Activated T-cell treated with anti-CD3 and anti-CD28 coated beads for 24 hours (primary cell): ENCODE results near the gene C2.
"Not testable (repeated sequence)": the region's sequence is repeated elsewhere in the genome, so short reads cannot be mapped to it uniquely, and the experiment has no call there.

ENCODE experiments used
- DNase-seq: peaks from one replicate; pipeline ENCODE4 v3.0.0-alpha.2; 2020; ENCODE audit warnings: low read depth

C2 gene

GRCh38 chr6:31927863-31928671 lies 550 bp downstream of the C2 start:
- DNase-seq, result no peak

DNA sequence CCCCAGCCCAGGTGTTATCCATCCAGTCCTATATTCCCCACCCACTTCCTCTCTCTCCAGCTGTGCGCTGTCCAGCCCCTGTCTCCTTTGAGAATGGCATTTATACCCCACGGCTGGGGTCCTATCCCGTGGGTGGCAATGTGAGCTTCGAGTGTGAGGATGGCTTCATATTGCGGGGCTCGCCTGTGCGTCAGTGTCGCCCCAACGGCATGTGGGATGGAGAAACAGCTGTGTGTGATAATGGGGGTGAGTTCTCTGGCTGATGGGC lies 1.1 kb downstream of the C2 start:
- DNase-seq, result no peak

- DNase-seq, result no peak
These were observed 3.4 kb downstream of the C2 start for GRCh38 chr6:31930962-31931361.

- DNase-seq, result not testable (repeated sequence)
These were observed 4.6 kb downstream of the C2 start for GRCh38 chr6:31932137-31932536.

DNA sequence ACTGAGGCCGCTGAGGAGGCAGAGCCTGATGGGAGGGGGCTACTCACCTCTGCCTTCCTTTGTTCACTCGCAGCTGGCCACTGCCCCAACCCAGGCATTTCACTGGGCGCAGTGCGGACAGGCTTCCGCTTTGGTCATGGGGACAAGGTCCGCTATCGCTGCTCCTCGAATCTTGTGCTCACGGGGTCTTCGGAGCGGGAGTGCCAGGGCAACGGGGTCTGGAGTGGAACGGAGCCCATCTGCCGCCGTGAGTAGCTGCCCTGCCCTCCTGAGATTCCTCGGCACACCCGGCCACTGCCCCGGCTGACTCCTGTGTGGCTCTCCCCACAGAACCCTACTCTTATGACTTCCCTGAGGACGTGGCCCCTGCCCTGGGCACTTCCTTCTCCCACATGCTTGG lies 6.0 kb downstream of the C2 start:
- DNase-seq, result no peak

DNA sequence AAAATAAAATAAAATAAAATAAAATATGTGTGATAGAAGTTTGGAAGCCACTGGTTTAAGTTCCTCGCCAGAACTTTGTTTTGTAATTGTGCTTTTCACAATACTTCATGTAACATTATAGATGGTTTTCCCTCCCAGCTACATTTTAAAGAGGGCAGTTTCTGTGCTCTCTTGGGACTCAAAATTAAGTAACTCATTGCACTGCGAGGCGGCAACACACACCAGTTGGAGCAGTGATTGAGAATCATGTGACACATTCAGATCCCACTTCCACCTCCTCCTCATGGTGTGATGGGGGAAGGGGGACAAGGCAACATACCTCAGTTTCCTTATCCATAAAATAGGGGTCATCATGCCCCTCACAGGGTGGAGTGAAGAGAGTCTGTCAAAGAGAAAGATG lies 7.5 kb downstream of the C2 start:
- DNase-seq, result no peak

- no peak for DNase-seq
These were observed 8.3 kb downstream of the C2 start for GRCh38 chr6:31935823-31936222.

DNA sequence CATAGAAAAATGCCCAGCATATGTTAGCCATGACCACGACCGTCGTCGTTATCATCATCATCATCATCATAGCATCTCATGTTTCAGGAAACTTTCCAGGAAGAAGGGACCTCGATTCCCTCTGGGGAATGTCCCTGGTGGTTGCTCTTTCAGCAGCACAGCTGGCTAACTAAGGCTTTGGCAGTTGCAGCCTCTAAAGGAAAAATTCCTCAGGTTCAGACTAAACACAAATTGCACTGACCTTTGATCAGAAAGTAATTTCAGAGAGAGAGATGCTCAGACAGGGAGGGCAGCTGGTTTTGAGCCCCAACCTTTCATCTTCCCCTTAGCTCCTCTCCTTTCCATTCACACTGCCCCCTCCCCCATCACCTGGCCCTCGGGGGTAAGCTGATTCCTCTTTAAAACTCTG lies 12.7 kb downstream of the C2 start:
- DNase-seq, result no peak

DNA sequence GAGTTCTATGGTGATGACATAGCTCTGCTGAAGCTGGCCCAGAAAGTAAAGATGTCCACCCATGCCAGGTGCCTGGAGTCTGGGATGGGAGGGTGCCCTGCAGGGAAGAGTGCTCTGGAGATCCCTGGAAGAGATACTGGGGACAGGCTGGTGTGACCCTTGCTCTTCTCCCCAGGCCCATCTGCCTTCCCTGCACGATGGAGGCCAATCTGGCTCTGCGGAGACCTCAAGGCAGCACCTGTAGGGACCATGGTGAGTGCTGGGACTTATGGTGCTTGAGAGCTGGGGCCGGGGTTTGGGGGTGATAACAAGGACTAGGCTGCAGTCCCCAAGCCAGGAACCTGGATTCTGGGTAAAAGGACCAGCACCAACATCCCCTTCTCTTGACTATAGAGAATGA lies 16.2 kb downstream of the C2 start:
- no peak for DNase-seq

DNA sequence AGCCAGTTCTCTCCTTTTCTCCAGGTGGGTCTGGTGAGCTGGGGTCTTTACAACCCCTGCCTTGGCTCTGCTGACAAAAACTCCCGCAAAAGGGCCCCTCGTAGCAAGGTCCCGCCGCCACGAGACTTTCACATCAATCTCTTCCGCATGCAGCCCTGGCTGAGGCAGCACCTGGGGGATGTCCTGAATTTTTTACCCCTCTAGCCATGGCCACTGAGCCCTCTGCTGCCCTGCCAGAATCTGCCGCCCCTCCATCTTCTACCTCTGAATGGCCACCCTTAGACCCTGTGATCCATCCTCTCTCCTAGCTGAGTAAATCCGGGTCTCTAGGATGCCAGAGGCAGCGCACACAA lies 17.6 kb downstream of the C2 start:
- DNase-seq, result no peak

- no peak for DNase-seq
These were observed 18.2 kb downstream of the C2 start, which contains the start of gene CFB for GRCh38 chr6:31945507-31946369. TSS of gene CFB (plus strand) at chr6:31946095. CDS start at chr6:31946222, 127 bp downstream.

GRCh38 chr6:31946370-31946885 lies 18.9 kb downstream of the C2 start:
- no peak for DNase-seq

GRCh38 chr6:31947070-31947675 lies 19.7 kb downstream of the C2 start:
- no peak for DNase-seq

DNA sequence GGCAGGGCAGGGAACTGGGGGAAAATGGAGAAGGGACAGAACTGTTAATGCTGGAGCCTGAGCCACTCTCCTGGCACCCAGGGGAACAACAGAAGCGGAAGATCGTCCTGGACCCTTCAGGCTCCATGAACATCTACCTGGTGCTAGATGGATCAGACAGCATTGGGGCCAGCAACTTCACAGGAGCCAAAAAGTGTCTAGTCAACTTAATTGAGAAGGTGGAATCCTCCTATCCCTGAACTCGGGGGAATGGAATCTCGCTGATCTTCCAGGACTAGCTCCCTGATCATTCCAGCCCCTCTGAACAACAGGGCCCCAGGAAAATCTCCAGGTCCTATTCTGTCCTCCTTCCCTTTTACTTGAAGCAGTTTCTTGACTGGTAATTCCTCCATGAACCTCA lies 20.3 kb downstream of the C2 start:
- DNase-seq, result no peak

- no peak for DNase-seq
These were observed 20.8 kb downstream of the C2 start for GRCh38 chr6:31948306-31948705.

GRCh38 chr6:31948753-31949413 lies 21.4 kb downstream of the C2 start:
- DNase-seq, result no peak

DNA sequence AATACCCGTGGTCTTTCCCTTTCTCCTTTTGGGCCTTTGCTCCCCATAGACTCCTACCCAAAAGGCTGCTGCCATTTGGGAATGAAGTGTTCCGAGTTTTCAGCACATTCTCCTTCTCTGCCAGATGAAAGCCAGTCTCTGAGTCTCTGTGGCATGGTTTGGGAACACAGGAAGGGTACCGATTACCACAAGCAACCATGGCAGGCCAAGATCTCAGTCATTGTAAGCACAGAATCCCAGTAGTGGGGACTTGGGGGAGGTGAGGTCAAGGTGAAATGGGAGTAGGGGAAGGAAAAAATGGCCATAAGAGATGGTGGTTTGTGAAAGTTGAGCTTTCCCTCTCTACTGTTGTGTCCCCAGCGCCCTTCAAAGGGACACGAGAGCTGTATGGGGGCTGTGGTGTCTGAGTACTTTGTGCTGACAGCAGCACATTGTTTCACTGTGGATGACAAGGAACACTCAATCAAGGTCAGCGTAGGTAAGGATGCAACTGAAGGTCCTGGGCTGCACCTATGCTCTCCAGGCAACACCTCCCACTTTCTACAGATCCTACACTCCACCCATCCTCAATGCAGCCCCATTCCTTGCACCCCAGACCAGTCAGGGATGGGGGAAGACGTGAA lies 22.5 kb downstream of the C2 start:
- no peak for DNase-seq

- DNase-seq, result no peak
These were observed 24.8 kb downstream of the C2 start for GRCh38 chr6:31952140-31952805.

DNA sequence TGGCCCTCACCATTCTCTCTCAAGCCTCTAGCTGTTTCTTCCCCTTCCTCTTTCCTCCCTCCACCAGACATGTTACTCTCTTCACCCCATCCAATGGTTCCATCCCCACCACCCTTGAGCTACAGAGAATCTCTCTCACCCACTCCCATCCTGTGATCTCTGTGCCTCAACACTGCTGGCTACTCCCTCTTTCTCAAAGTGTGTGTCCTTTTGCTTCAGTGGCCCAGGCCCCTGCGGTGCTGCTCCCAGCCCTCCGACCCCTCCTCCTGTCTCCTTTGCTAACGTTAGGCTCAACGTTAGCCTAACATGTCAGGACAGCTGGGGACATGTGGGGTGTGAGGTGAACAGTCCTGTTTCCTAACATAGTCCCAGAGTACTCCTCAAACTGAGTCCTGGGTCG lies 25.4 kb downstream of the C2 start:
- no peak for DNase-seq

GRCh38 chr6:31954511-31954910 lies 27.0 kb downstream of the C2 start:
- DNase-seq, result no peak

DNA sequence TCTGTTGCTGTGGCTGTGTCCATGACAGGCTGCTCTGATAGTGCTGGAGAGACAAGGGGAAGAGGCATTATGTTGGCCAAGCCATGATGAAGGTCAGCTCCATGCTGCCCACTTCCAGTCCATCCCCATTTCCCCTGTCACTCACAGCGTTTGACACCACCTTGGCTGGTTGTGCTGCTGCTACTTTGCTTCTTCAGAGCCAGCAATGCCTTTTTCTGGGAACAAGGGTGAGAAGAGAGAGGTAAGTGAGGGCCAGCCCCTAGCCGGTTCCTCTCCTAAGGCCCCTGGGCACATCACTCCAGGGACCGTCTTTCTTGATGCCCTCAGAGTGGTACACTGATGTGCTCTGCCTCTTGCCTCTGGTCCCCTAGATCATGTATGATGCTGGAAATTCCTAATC lies 29.3 kb downstream of the C2 start:
- no peak for DNase-seq

DNA sequence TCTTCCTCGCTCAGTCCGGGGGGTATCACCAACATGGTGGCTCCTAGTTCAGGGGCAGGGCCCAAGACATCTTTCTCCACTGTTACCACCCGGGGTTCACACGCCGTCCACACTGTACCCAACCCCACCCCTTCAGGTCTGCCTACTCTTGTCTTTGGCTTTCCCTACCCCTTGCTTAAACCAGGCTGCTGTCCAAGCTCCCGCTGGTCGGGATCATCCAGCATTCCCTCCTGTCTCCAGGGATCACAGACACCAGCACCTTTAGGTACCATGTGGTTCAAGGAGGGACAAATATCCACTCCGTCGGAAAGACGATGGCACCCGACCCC lies 30.9 kb downstream of the C2 start:
- DNase-seq, result no peak
